ENCODE data around the gene TUBG2. TPM values are rescaled to one million over a fixed set of nuclear protein-coding genes. Genes with fewer than 3 reads are reported as not detected.
A peak's percentile ranks its signal among the peaks of the same experiment; 100 is the strongest.

The TUBG2 gene
- polyA plus RNA-seq, 2 donors = 7.6 to 12.0 TPM

- Histone ChIP-seq H3K36me3 (ENCODE audit: control insufficient read depth in 2 of 2, insufficient read depth in 2 of 2, low read length in 1 of 2) (peaks cover 4 to 50% of the 10 kb centered on the region in 2 donors), H3K27ac (ENCODE audit: low read depth in 2 of 2, low read length in 1 of 2) (peak overlapping the region; percentile 61 to 71), H3K4me1 (ENCODE audit: control insufficient read depth in 2 of 2, insufficient read depth in 2 of 2, low read length in 1 of 2) (peaks cover 12 to 41% of the 10 kb centered on the region in 2 donors), H3K9me3 (ENCODE audit: control insufficient read depth in 2 of 2, insufficient read depth in 1 of 2, low read depth in 1 of 2, low read length in 1 of 2) (peaks cover 0 to 2% of the 10 kb centered on the region in 2 donors), H3K4me3 (ENCODE audit: low read depth in 1 of 2, low read length in 2 of 2) (peak overlapping the region in 1 of 2 donors; percentile 25), H3K27me3 (ENCODE audit: control insufficient read depth in 1 of 2, insufficient read depth in 2 of 2, low read length in 2 of 2) (no peaks in the 10 kb centered on the region)
- 32 to 40% methylated on average over 71 to 87 of the region's 87 CpGs for WGBS, 2 donors
Measured at GRCh38 chr17:42669977-42670788, 11.1 kb downstream of the TUBG2 start.

GRCh38 chr17:42670789-42671657, 11.9 kb downstream of the TUBG2 start:
- peaks cover 12 to 41% of the 10 kb centered on the region in 2 donors for H3K4me1 ChIP-seq (ENCODE audit: control insufficient read depth in 2 of 2, insufficient read depth in 2 of 2, low read length in 1 of 2)
- H3K36me3 ChIP-seq (ENCODE audit: control insufficient read depth in 2 of 2, insufficient read depth in 2 of 2, low read length in 1 of 2) = peaks cover 0 to 43% of the 10 kb centered on the region in 2 donors

GRCh38 chr17:42672038-42672437, 13.0 kb downstream of the TUBG2 start:
- H3K4me3 ChIP-seq (ENCODE audit: low read depth in 1 of 2, low read length in 2 of 2) = peak overlapping the region in 1 of 2 donors; percentile 9
- peaks cover 0 to 33% of the 10 kb centered on the region in 2 donors for H3K36me3 ChIP-seq (ENCODE audit: control insufficient read depth in 2 of 2, insufficient read depth in 2 of 2, low read length in 1 of 2)
- peaks cover 12 to 40% of the 10 kb centered on the region in 2 donors for H3K4me1 ChIP-seq (ENCODE audit: control insufficient read depth in 2 of 2, insufficient read depth in 2 of 2, low read length in 1 of 2)
- 54 to 65% methylated on average over 28 of the region's 28 CpGs for WGBS, 2 donors
- H3K27ac ChIP-seq (ENCODE audit: low read depth in 2 of 2, low read length in 1 of 2) = peak overlapping the region; percentile 97
- H3K9me3 ChIP-seq (ENCODE audit: control insufficient read depth in 2 of 2, insufficient read depth in 1 of 2, low read depth in 1 of 2, low read length in 1 of 2) = peaks cover 0 to 2% of the 10 kb centered on the region in 2 donors
- H3K27me3 ChIP-seq (ENCODE audit: control insufficient read depth in 1 of 2, insufficient read depth in 2 of 2, low read length in 2 of 2) = no peaks in the 10 kb centered on the region

More at GRCh38 chr17:42670789-42671657, 11.9 kb downstream of the TUBG2 start:
- H3K27me3 ChIP-seq (ENCODE audit: control insufficient read depth in 1 of 2, insufficient read depth in 2 of 2, low read length in 2 of 2) = no peaks in the 10 kb centered on the region
- 71 to 72% methylated on average over 50 of the region's 50 CpGs for WGBS, 2 donors
- H3K4me3 ChIP-seq (ENCODE audit: low read depth in 1 of 2, low read length in 2 of 2) = no peak overlapping the region
- H3K27ac ChIP-seq (ENCODE audit: low read depth in 2 of 2, low read length in 1 of 2) = peak overlapping the region in 1 of 2 donors; percentile 45
- H3K9me3 ChIP-seq (ENCODE audit: control insufficient read depth in 2 of 2, insufficient read depth in 1 of 2, low read depth in 1 of 2, low read length in 1 of 2) = peaks cover 0 to 2% of the 10 kb centered on the region in 2 donors

- whole genome bisulfite sequencing, 2 donors = 43 to 61% methylated on average over 22 to 30 of the region's 30 CpGs
- H3K4me1 ChIP-seq (ENCODE audit: control insufficient read depth in 2 of 2, insufficient read depth in 2 of 2, low read length in 1 of 2) = peaks cover 6 to 28% of the 10 kb centered on the region in 2 donors
- no peaks in the 10 kb centered on the region for H3K27me3 ChIP-seq (ENCODE audit: control insufficient read depth in 1 of 2, insufficient read depth in 2 of 2, low read length in 2 of 2)
- H3K36me3 ChIP-seq (ENCODE audit: control insufficient read depth in 2 of 2, insufficient read depth in 2 of 2, low read length in 1 of 2) = peaks cover 0 to 29% of the 10 kb centered on the region in 2 donors
- H3K4me3 ChIP-seq (ENCODE audit: low read depth in 1 of 2, low read length in 2 of 2) = peak overlapping the region; percentile 2 to 96
- H3K9me3 ChIP-seq (ENCODE audit: control insufficient read depth in 2 of 2, insufficient read depth in 1 of 2, low read depth in 1 of 2, low read length in 1 of 2) = peaks cover 0 to 2% of the 10 kb centered on the region in 2 donors
- H3K27ac ChIP-seq (ENCODE audit: low read depth in 2 of 2, low read length in 1 of 2) = peak overlapping the region; percentile 97
Measured at GRCh38 chr17:42673266-42673884, 14.3 kb downstream of the TUBG2 start.

- Histone ChIP-seq H3K27ac (ENCODE audit: low read depth in 2 of 2, low read length in 1 of 2) (peak overlapping the region; percentile 97), H3K27me3 (ENCODE audit: control insufficient read depth in 1 of 2, insufficient read depth in 2 of 2, low read length in 2 of 2) (no peaks in the 10 kb centered on the region), H3K4me1 (ENCODE audit: control insufficient read depth in 2 of 2, insufficient read depth in 2 of 2, low read length in 1 of 2) (peaks cover 6 to 28% of the 10 kb centered on the region in 2 donors), H3K9me3 (ENCODE audit: control insufficient read depth in 2 of 2, insufficient read depth in 1 of 2, low read depth in 1 of 2, low read length in 1 of 2) (peaks cover 0 to 2% of the 10 kb centered on the region in 2 donors), H3K36me3 (ENCODE audit: control insufficient read depth in 2 of 2, insufficient read depth in 2 of 2, low read length in 1 of 2) (peaks cover 0 to 29% of the 10 kb centered on the region in 2 donors), H3K4me3 (ENCODE audit: low read depth in 1 of 2, low read length in 2 of 2) (peak overlapping the region; percentile 94 to 96)
- WGBS, 2 donors = 11% methylated on average over 32 of the region's 32 CpGs
Measured at GRCh38 chr17:42673885-42674754, 15.0 kb downstream of the TUBG2 start.

- no peaks in the 10 kb centered on the region for H3K27me3 ChIP-seq (ENCODE audit: control insufficient read depth in 1 of 2, insufficient read depth in 2 of 2, low read length in 2 of 2)
- peaks cover 6 to 21% of the 10 kb centered on the region in 2 donors for H3K4me1 ChIP-seq (ENCODE audit: control insufficient read depth in 2 of 2, insufficient read depth in 2 of 2, low read length in 1 of 2)
- WGBS, 2 donors = 17 to 21% methylated on average over 9 of the region's 9 CpGs
Measured at GRCh38 chr17:42674755-42675347, 15.8 kb downstream of the TUBG2 start.

GRCh38 chr17:42675348-42675964, 16.4 kb downstream of the TUBG2 start:
- Histone ChIP-seq H3K9me3 (ENCODE audit: control insufficient read depth in 2 of 2, insufficient read depth in 1 of 2, low read depth in 1 of 2, low read length in 1 of 2) (peaks cover 0 to 2% of the 10 kb centered on the region in 2 donors), H3K27me3 (ENCODE audit: control insufficient read depth in 1 of 2, insufficient read depth in 2 of 2, low read length in 2 of 2) (no peaks in the 10 kb centered on the region), H3K36me3 (ENCODE audit: control insufficient read depth in 2 of 2, insufficient read depth in 2 of 2, low read length in 1 of 2) (peaks cover 0 to 18% of the 10 kb centered on the region in 2 donors), H3K4me3 (ENCODE audit: low read depth in 1 of 2, low read length in 2 of 2) (peak overlapping the region; percentile 94 to 96), H3K4me1 (ENCODE audit: control insufficient read depth in 2 of 2, insufficient read depth in 2 of 2, low read length in 1 of 2) (peaks cover 6 to 22% of the 10 kb centered on the region in 2 donors), H3K27ac (ENCODE audit: low read depth in 2 of 2, low read length in 1 of 2) (peak overlapping the region; percentile 97)
- 1 to 2% methylated on average over 27 of the region's 27 CpGs for WGBS, 2 donors

More at GRCh38 chr17:42674755-42675347, 15.8 kb downstream of the TUBG2 start:
- H3K9me3 ChIP-seq (ENCODE audit: control insufficient read depth in 2 of 2, insufficient read depth in 1 of 2, low read depth in 1 of 2, low read length in 1 of 2) = peaks cover 0 to 2% of the 10 kb centered on the region in 2 donors
- H3K4me3 ChIP-seq (ENCODE audit: low read depth in 1 of 2, low read length in 2 of 2) = peak overlapping the region; percentile 94 to 96
- peak overlapping the region; percentile 97 for H3K27ac ChIP-seq (ENCODE audit: low read depth in 2 of 2, low read length in 1 of 2)
- peaks cover 0 to 22% of the 10 kb centered on the region in 2 donors for H3K36me3 ChIP-seq (ENCODE audit: control insufficient read depth in 2 of 2, insufficient read depth in 2 of 2, low read length in 1 of 2)

- H3K36me3 ChIP-seq (ENCODE audit: control insufficient read depth in 2 of 2, insufficient read depth in 2 of 2, low read length in 1 of 2) = peaks cover 0 to 13% of the 10 kb centered on the region in 2 donors
- H3K9me3 ChIP-seq (ENCODE audit: control insufficient read depth in 2 of 2, insufficient read depth in 1 of 2, low read depth in 1 of 2, low read length in 1 of 2) = peaks cover 0 to 2% of the 10 kb centered on the region in 2 donors
- peak overlapping the region; percentile 94 to 96 for H3K4me3 ChIP-seq (ENCODE audit: low read depth in 1 of 2, low read length in 2 of 2)
- 0% methylated on average over 41 to 43 of the region's 43 CpGs for WGBS, 2 donors
- peak overlapping the region; percentile 97 for H3K27ac ChIP-seq (ENCODE audit: low read depth in 2 of 2, low read length in 1 of 2)
- H3K27me3 ChIP-seq (ENCODE audit: control insufficient read depth in 1 of 2, insufficient read depth in 2 of 2, low read length in 2 of 2) = no peaks in the 10 kb centered on the region
- H3K4me1 ChIP-seq (ENCODE audit: control insufficient read depth in 2 of 2, insufficient read depth in 2 of 2, low read length in 1 of 2) = peaks cover 3 to 18% of the 10 kb centered on the region in 2 donors
Measured at GRCh38 chr17:42675965-42676423, 16.9 kb downstream of the TUBG2 start.

Data from esophagus (tissue), 2 donors.